H1 (cell line): ENCODE results near the gene CACUL1. TPM values are rescaled to one million over a fixed set of nuclear protein-coding genes. Genes with fewer than 3 reads are reported as not detected.

Experiments used
- CTCF ChIA-PET: fragments of 300-600 bp; sonication (Branson Sonifier 250); formaldehyde crosslinking; loops from one replicate; lab custom pipeline; 2021; ENCODE audit not compliant: partially characterized antibody; lab: Charles Lee
- POLR2A ChIA-PET: fragments of 300-600 bp; sonication (Branson Sonifier 250); formaldehyde crosslinking; loops from one replicate; lab custom pipeline; 2021; ENCODE audit warnings: inconsistent platforms; ENCODE audit not compliant: partially characterized antibody; lab: Charles Lee
- DNase-seq, 2 experiments: peaks; one replicate each; pipeline versions ENCODE4 v3.0.0 to v3.0.0-alpha.2; 2010 to 2022; ENCODE audit warnings: low spot score in 2 of 2, low read depth in 1 of 2, mixed read lengths in 1 of 2
- FAIRE-seq: peaks from 2 replicates; lab custom pipeline; 2011; peaks lifted over from hg19 to GRCh38; lab: Jason Lieb, UNC
- H2AFZ ChIP-seq: 2 replicates; pipeline ENCODE4 v1.8.1; 2012; ENCODE audit warnings: low read length, inconsistent platforms
- H2AK5ac ChIP-seq: 2 replicates; pipeline ENCODE4 v1.6.1; 2013; ENCODE audit warnings: low read depth, low read length
- H2BK120ac ChIP-seq: replicated peaks from 2 replicates; pipeline ENCODE3; 2013; ENCODE audit warnings: low read depth, low read length, inconsistent platforms
- H2BK12ac ChIP-seq: 2 replicates; pipeline ENCODE4 v1.6.1; 2013; ENCODE audit warnings: low read depth, low read length
- H2BK15ac ChIP-seq: 2 replicates; pipeline ENCODE4 v1.6.1; 2013; ENCODE audit warnings: low read length
- H2BK20ac ChIP-seq: 2 replicates; pipeline ENCODE4 v1.6.1; 2013; ENCODE audit warnings: low read length
- H2BK5ac ChIP-seq: 2 replicates; pipeline ENCODE4 v1.6.1; 2013; ENCODE audit warnings: low read depth, low read length
- H3K14ac ChIP-seq: 2 replicates; pipeline ENCODE4 v1.6.1; 2013; ENCODE audit warnings: inconsistent platforms; ENCODE audit not compliant: insufficient read length
- H3K18ac ChIP-seq: 2 replicates; pipeline ENCODE4 v1.6.1; 2013; ENCODE audit warnings: low read length; ENCODE audit errors: extremely low read depth
- H3K23ac ChIP-seq: 2 replicates; pipeline ENCODE4 v1.6.1; 2013; ENCODE audit warnings: inconsistent platforms; ENCODE audit not compliant: insufficient read length
- H3K23me2 ChIP-seq: 2 replicates; pipeline ENCODE4 v1.6.1; 2013; ENCODE audit warnings: low read depth, low read length
- H3K27ac ChIP-seq: 2 replicates; pipeline ENCODE4 v1.6.1; 2011; ENCODE audit warnings: low read depth, low read length, inconsistent platforms
- H3K27me3 ChIP-seq, 4 experiments: replicated peaks in 1 of 4; 1 replicate in 1 of 4; 2 replicates in 3 of 4; pipeline versions ENCODE4 v1.6.1 to v1.8.1; 2011 to 2013; ENCODE audit warnings: low read length in 3 of 4, mild to moderate bottlenecking in 3 of 4, inconsistent platforms in 2 of 4, mixed read lengths in 2 of 4, moderate library complexity in 1 of 4; ENCODE audit not compliant: control insufficient read depth in 3 of 4, insufficient read depth in 3 of 4; ENCODE audit errors: extremely low read depth in 1 of 4
- H3K36me3 ChIP-seq, 4 experiments: 2 replicates each; pipeline versions ENCODE4 v1.6.1 to v1.8.1; 2011 to 2013; ENCODE audit warnings: mild to moderate bottlenecking in 4 of 4, low read length in 3 of 4, moderate library complexity in 2 of 4, control low read depth in 1 of 4, inconsistent platforms in 1 of 4; ENCODE audit not compliant: insufficient read depth in 4 of 4, control insufficient read depth in 2 of 4
- H3K4ac ChIP-seq: replicated peaks from 2 replicates; pipeline ENCODE3; 2013; ENCODE audit warnings: low read length, low read depth, mixed read lengths, inconsistent platforms; ENCODE audit not compliant: insufficient read length
- H3K4me1 ChIP-seq, 4 experiments: replicated peaks in 1 of 4; 1 replicate in 1 of 4; 2 replicates in 3 of 4; pipeline versions ENCODE4 v1.6.1 to v1.8.1; 2011 to 2013; ENCODE audit warnings: low read length in 3 of 4, inconsistent platforms in 2 of 4, mixed read lengths in 1 of 4; ENCODE audit not compliant: insufficient read depth in 4 of 4, control insufficient read depth in 3 of 4
- H3K4me2 ChIP-seq, 2 experiments: 2 replicates each; pipeline versions ENCODE4 v1.6.1 to v1.8.1; 2011 to 2013; ENCODE audit warnings: low read depth in 2 of 2, low read length in 2 of 2, control low read depth in 1 of 2, inconsistent platforms in 1 of 2, mild to moderate bottlenecking in 1 of 2; ENCODE audit not compliant: insufficient read depth in 1 of 2
- H3K4me3 ChIP-seq, 4 experiments: fragments of 200-600, 300-600 bp in 1 of 4; sonication (generic), shearing (Covaris generic), sonication (Bioruptor Twin) in 1 of 4; 2 replicates each; pipeline versions ENCODE4 v1.5.1 to v1.8.1; 2011 to 2016; ENCODE audit warnings: low read length in 4 of 4, low read depth in 3 of 4, control low read depth in 2 of 4, inconsistent platforms in 2 of 4, mild to moderate bottlenecking in 2 of 4, mixed read lengths in 1 of 4, moderate library complexity in 1 of 4; ENCODE audit not compliant: insufficient read depth in 2 of 4; ENCODE audit errors: extremely low read depth in 1 of 4
- H3K56ac ChIP-seq: replicated peaks from 2 replicates; pipeline ENCODE3; 2013; ENCODE audit warnings: low read depth, mild to moderate bottlenecking, mixed read lengths, low read length, inconsistent platforms; ENCODE audit not compliant: insufficient read length
- H3K79me1 ChIP-seq: 2 replicates; pipeline ENCODE4 v1.6.1; 2013; ENCODE audit warnings: low read depth, low read length, control low read depth
- H3K79me2 ChIP-seq, 2 experiments: 2 replicates each; pipeline versions ENCODE4 v1.6.1 to v1.8.1; 2012 to 2013; ENCODE audit warnings: low read length in 2 of 2, mild to moderate bottlenecking in 2 of 2, inconsistent platforms in 1 of 2; ENCODE audit not compliant: insufficient read depth in 2 of 2, control insufficient read depth in 1 of 2
- H3K9ac ChIP-seq, 4 experiments: replicated peaks in 1 of 4; 1 replicate in 1 of 4; 2 replicates in 3 of 4; pipeline versions ENCODE4 v1.6.1 to v1.8.1; 2011 to 2013; ENCODE audit warnings: low read depth in 3 of 4, low read length in 3 of 4, control low read depth in 2 of 4, mild to moderate bottlenecking in 2 of 4, moderate library complexity in 2 of 4, inconsistent platforms in 1 of 4; ENCODE audit errors: extremely low read depth in 1 of 4
- H3K9me3 ChIP-seq, 2 experiments: 2 replicates each; pipeline versions ENCODE4 v1.6.1 to v1.8.1; 2012 to 2013; ENCODE audit warnings: mild to moderate bottlenecking in 2 of 2, moderate library complexity in 2 of 2, control low read depth in 1 of 2, inconsistent platforms in 1 of 2, low read depth in 1 of 2, low read length in 1 of 2, mixed read lengths in 1 of 2; ENCODE audit not compliant: insufficient read depth in 2 of 2
- H4K20me1 ChIP-seq, 2 experiments: replicated peaks in 1 of 2; 2 replicates each; pipeline versions ENCODE3 to v1.8.1; 2011 to 2013; ENCODE audit warnings: inconsistent platforms in 2 of 2, low read length in 2 of 2, mild to moderate bottlenecking in 1 of 2; ENCODE audit not compliant: insufficient read depth in 2 of 2, control insufficient read depth in 1 of 2
- H4K5ac ChIP-seq: 2 replicates; pipeline ENCODE4 v1.6.1; 2013; ENCODE audit warnings: low read length, low read depth, mixed read lengths, inconsistent platforms; ENCODE audit not compliant: insufficient read length
- H4K8ac ChIP-seq: 2 replicates; pipeline ENCODE4 v1.8.0; 2013; ENCODE audit warnings: mild to moderate bottlenecking, moderate library complexity, low read length, inconsistent platforms; ENCODE audit not compliant: insufficient read depth; ENCODE audit errors: extremely low read depth
- H4K91ac ChIP-seq: replicated peaks from 2 replicates; pipeline ENCODE3; 2013; ENCODE audit warnings: low read length, mixed read lengths, inconsistent platforms; ENCODE audit not compliant: insufficient read length
- CHD1 ChIP-seq: IDR thresholded peaks from 2 replicates; pipeline ENCODE4 v1.6.1; 2012; ENCODE audit warnings: low read depth, low read length, improper control_type of control experiment
- MAFK ChIP-seq: IDR thresholded peaks from 2 replicates; pipeline ENCODE4 v1.6.1; 2012; ENCODE audit warnings: low read depth, mild to moderate bottlenecking, improper control_type of control experiment, low read length
- SIRT6 ChIP-seq: IDR thresholded peaks from one replicate; pipeline ENCODE4 v1.7.1; 2012; ENCODE audit warnings: low read length, inconsistent platforms
- SIX5 ChIP-seq: IDR thresholded peaks from 2 replicates; pipeline ENCODE4 v1.6.1; 2011; ENCODE audit warnings: mild to moderate bottlenecking, low read depth, low read length
- SUZ12 ChIP-seq: fragments of 200-600 bp; sonication (generic); IDR thresholded peaks from 2 replicates; pipeline ENCODE4 v1.6.1; 2012; ENCODE audit warnings: mild to moderate bottlenecking, inconsistent platforms, low read length, moderate library complexity, mixed read lengths
- TAF1 ChIP-seq: IDR thresholded peaks from 2 replicates; pipeline ENCODE4 v1.6.1; 2011; ENCODE audit warnings: mild to moderate bottlenecking, low read depth, low read length
- ZNF274 ChIP-seq: IDR thresholded peaks from 2 replicates; pipeline ENCODE4 v1.7.0; 2012; ENCODE audit warnings: low read length, borderline replicate concordance; ENCODE audit errors: extremely low read depth
- WGBS, 2 experiments: shearing (Covaris generic) in 1 of 2; methylation state at CpG; one replicate each; pipeline versions ENCODE4 v1.1.6 to v1.1.7; 2013 to 2015; ENCODE audit warnings: low lambda C conversion rate in 2 of 2, mixed read lengths in 2 of 2, inconsistent platforms in 1 of 2, low coverage in 1 of 2, missing lambda C conversion rate in 1 of 2; ENCODE audit not compliant: insufficient replicate concordance in 2 of 2, insufficient coverage in 1 of 2, insufficient read length in 1 of 2; ENCODE audit errors: extremely low coverage in 1 of 2, missing lambda C conversion rate in 1 of 2; 5-methylcytosine and 5-hydroxymethylcytosine counted together
- polyA plus RNA-seq, 7 experiments: library from polyadenylated mRNA; depleted of rRNA in 3 of 7; stranded (reverse) in 5 of 7; unstranded in 2 of 7; fragments of >200 nt in 5 of 7; fragments of 200-250 nt in 2 of 7; gene quantifications; 1 replicate in 5 of 7; 2 replicates in 1 of 7; 4 replicates in 1 of 7; pipeline versions ENCODE4 v1.2.1 to v1.2.3, GENCODE V29; 2011 to 2013; ENCODE audit warnings: missing spikeins in 2 of 7, mixed read lengths in 2 of 7
- total RNA-seq: library from RNA; stranded (reverse); fragmentation: NEBNext Ultra II Directional; extraction: Animal tissue kit (Norgen Biotek cat#: 25700); gene quantifications from 2 replicates; pipeline ENCODE4 v1.2.1, GENCODE V29; 2021
- TF ChIP-seq, protein P1 (sequence below): IDR thresholded peaks from 2 replicates; pipeline ENCODE4 v1.6.1; 2012; ENCODE audit warnings: low read length, inconsistent platforms

The CACUL1 gene
- total and polyA plus RNA-seq, 2 of the 8 experiments (the other 6 are each of a cell fraction or from before 2014, with no cell fraction given) = 6.5 to 34.2 TPM

DNA sequence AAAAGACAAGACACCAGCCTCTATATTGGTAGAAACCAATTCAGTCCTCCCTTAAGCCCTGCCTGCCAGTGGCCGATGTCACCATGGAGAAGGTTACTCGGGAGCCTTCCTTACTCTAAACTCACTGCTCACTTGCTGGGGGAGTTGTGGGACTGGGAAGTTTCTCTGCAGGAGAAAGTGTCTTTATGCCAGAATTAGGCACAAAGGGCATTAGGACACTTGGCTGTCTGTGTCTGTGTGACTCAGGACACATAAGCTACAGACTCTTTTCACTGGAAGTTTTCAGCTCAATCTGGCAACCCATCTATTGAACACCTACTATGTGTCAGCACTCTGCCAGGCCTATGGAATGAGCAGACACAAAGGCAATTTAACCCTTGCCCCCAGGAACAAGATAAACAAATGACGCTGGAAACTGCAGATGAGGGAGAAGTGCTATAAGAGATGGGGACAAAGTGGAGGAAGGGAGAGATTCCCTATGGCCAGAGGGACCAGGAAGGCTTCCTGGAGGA is 49.5 kb upstream of the CACUL1 start:
- TF ChIP-seq, protein P1, sequence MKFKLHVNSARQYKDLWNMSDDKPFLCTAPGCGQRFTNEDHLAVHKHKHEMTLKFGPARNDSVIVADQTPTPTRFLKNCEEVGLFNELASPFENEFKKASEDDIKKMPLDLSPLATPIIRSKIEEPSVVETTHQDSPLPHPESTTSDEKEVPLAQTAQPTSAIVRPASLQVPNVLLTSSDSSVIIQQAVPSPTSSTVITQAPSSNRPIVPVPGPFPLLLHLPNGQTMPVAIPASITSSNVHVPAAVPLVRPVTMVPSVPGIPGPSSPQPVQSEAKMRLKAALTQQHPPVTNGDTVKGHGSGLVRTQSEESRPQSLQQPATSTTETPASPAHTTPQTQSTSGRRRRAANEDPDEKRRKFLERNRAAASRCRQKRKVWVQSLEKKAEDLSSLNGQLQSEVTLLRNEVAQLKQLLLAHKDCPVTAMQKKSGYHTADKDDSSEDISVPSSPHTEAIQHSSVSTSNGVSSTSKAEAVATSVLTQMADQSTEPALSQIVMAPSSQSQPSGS = no peak
- TF ChIP-seq SUZ12 = no peak
- TF ChIP-seq SIX5 = no peak
- TF ChIP-seq TAF1 = no peak
- no peak for TF ChIP-seq CHD1
- TF ChIP-seq MAFK = no peak
- no peak for TF ChIP-seq SIRT6
- no peak for TF ChIP-seq ZNF274
- Histone ChIP-seq H2AFZ (no peak overlapping the region), H3K9ac (no peak overlapping the region), H3K14ac (no peak overlapping the region), H3K4ac (no peak overlapping the region), H3K79me1 (no peaks in the 10 kb centered on the region), H3K4me1 (no peaks in the 10 kb centered on the region), H4K5ac (no peak overlapping the region), H2AK5ac (no peak overlapping the region), H3K4me2 (no peak overlapping the region), H3K27ac (no peak overlapping the region), H2BK12ac (no peak overlapping the region), H4K91ac (no peak overlapping the region), H3K36me3 (no peaks in the 10 kb centered on the region), H2BK5ac (no peak overlapping the region), H4K20me1 (no peaks in the 10 kb centered on the region), H3K23me2 (no peaks in the 10 kb centered on the region), H3K18ac (no peak overlapping the region), H3K23ac (no peak overlapping the region), H3K9me3 (no peaks in the 10 kb centered on the region), H3K27me3 (no peaks in the 10 kb centered on the region), H2BK120ac (no peak overlapping the region), H4K8ac (no peak overlapping the region), H2BK15ac (no peak overlapping the region), H3K79me2 (no peaks in the 10 kb centered on the region), H2BK20ac (no peak overlapping the region), H3K56ac (no peak overlapping the region), H3K4me3 (no peak overlapping the region)
- FAIRE-seq (no peak), DNase-seq (no peak)
- ChIA-PET POLR2A (interaction anchor here (0.9 kb wide), 1 partner anchor 15 kb away, joined by 3 read pairs; no protein-coding TSS in a partner anchor), CTCF (interaction anchor here (0.6 to 3.6 kb wide), 9 partner anchors 10 to 340 kb away, joined by 3 to 19 read pairs (median 4); no protein-coding TSS in a partner anchor)
- 84% methylated on average over 3 of the region's 3 CpGs; no CpG with 5 or more reads in 1 of the 2 experiments for WGBS, 2 experiments
